ENCODE data around the gene FOXN3. TPM values are rescaled to one million over a fixed set of nuclear protein-coding genes. Genes with fewer than 3 reads are reported as not detected.

The FOXN3 gene
- polyA plus RNA-seq, 3 donors: 38.7 to 57.4 (median 42.0) TPM

DNA sequence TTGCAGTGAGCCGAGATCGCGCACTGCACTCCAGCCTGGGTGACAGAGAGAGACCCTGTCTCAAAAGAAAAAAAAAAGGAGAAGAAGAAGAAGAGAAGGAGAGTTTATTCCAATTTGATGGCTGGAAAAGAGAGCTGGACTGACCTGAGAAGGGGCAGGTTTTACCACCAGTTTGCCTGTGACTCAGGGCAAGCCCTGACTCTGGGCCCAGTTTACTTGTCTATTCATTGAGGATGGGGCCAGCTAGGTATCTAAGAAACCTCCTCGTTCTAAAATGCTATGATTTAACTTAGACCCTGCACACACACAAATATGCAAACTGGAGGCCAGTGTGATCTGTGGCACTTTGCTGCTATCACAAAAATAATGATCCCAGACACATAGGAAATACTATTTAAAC, 155.0 kb downstream of the FOXN3 start:
- no peak overlapping the region for H3K4me3 ChIP-seq (replicated peaks in 1 of 3; ENCODE audit: low read depth in 2 of 3, low read length in 3 of 3)
- H3K36me3 ChIP-seq (replicated peaks in 1 of 2; ENCODE audit: control insufficient read depth in 1 of 2, insufficient read depth in 2 of 2, low read length in 2 of 2): peaks cover 15 to 62% of the 10 kb centered on the region in 2 donors
- H4K20me1 ChIP-seq (ENCODE audit: insufficient read depth, low read length): peaks cover 95% of the 10 kb centered on the region
- Mint-ChIP-seq H3K27ac (peak overlapping the region in 2 of 7 donors; percentile 48 to 81), H3K36me3 (peaks cover 38 to 51% of the 10 kb centered on the region in 2 donors), H3K27me3 (ENCODE audit: low read depth in 3 of 3) (no peaks in the 10 kb centered on the region), H3K9me3 (peaks cover 0 to 2% (median 0%) of the 10 kb centered on the region in 7 donors), H3K4me3 (no peak overlapping the region), H3K4me1 (peaks cover 2% of the 10 kb centered on the region)
- H3K4me1 ChIP-seq (ENCODE audit: control insufficient read depth in 1 of 2, insufficient read depth in 2 of 2, low read length in 2 of 2): no peaks in the 10 kb centered on the region
- no peaks in the 10 kb centered on the region for H3K27me3 ChIP-seq (ENCODE audit: control insufficient read depth in 2 of 2, insufficient read depth in 2 of 2, low read length in 2 of 2)
- intact Hi-C loops (cut with micrococcal nuclease): no loop called here
- no peak for DNase-seq
- H3K4me2 ChIP-seq (replicated peaks; ENCODE audit: extremely low read depth, low read length, poor library complexity, severe bottlenecking): no peak overlapping the region
- no peak overlapping the region for H3K27ac ChIP-seq (ENCODE audit: low read depth in 1 of 2, low read length in 2 of 2)
- no peaks in the 10 kb centered on the region for H3K9me3 ChIP-seq (replicated peaks in 1 of 2; ENCODE audit: control insufficient read depth in 1 of 2, insufficient read depth in 1 of 2, low read length in 2 of 2)
- no peak overlapping the region for H3K9ac ChIP-seq (ENCODE audit: insufficient read depth, low read length, poor library complexity, severe bottlenecking)
- H2AFZ ChIP-seq (ENCODE audit: insufficient read depth, low read depth, low read length, poor library complexity, severe bottlenecking): no peak overlapping the region
- WGBS (ENCODE audit: insufficient coverage): 100% methylated on average over 3 of the region's 4 CpGs
- peaks cover 74% of the 10 kb centered on the region for H3K79me2 ChIP-seq (ENCODE audit: insufficient read depth, low read length)
- TF ChIP-seq, protein P1, sequence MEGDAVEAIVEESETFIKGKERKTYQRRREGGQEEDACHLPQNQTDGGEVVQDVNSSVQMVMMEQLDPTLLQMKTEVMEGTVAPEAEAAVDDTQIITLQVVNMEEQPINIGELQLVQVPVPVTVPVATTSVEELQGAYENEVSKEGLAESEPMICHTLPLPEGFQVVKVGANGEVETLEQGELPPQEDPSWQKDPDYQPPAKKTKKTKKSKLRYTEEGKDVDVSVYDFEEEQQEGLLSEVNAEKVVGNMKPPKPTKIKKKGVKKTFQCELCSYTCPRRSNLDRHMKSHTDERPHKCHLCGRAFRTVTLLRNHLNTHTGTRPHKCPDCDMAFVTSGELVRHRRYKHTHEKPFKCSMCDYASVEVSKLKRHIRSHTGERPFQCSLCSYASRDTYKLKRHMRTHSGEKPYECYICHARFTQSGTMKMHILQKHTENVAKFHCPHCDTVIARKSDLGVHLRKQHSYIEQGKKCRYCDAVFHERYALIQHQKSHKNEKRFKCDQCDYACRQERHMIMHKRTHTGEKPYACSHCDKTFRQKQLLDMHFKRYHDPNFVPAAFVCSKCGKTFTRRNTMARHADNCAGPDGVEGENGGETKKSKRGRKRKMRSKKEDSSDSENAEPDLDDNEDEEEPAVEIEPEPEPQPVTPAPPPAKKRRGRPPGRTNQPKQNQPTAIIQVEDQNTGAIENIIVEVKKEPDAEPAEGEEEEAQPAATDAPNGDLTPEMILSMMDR (IDR thresholded peaks at IDR 0.05): no peak

DNA sequence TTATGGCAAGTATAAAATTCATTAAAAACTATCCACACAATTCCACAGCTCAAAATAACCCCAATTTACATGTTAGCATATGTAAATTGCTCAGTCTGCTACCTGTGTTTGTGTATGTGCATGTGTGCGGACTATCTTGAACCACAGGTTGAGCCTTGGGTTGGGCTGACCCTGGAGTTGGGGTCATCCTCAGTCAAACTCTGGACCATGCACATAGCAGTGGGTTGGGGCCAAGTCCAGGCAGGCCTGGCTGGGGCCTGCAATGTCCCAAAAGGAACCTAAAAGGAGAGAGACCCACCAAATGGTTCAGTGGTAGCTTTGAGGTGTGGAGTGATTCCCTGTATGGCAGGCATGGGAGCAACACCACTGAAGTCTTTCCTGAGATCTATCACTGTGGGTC, 156.1 kb downstream of the FOXN3 start:
- Histone ChIP-seq H4K20me1 (ENCODE audit: insufficient read depth, low read length) (peaks cover 95% of the 10 kb centered on the region), H3K27me3 (ENCODE audit: control insufficient read depth in 2 of 2, insufficient read depth in 2 of 2, low read length in 2 of 2) (no peaks in the 10 kb centered on the region), H2AFZ (ENCODE audit: insufficient read depth, low read depth, low read length, poor library complexity, severe bottlenecking) (no peak overlapping the region), H3K79me2 (ENCODE audit: insufficient read depth, low read length) (peaks cover 73% of the 10 kb centered on the region), H3K27ac (ENCODE audit: low read depth in 1 of 2, low read length in 2 of 2) (no peak overlapping the region), H3K4me3 (replicated peaks in 1 of 3; ENCODE audit: low read depth in 2 of 3, low read length in 3 of 3) (no peak overlapping the region), H3K9me3 (replicated peaks in 1 of 2; ENCODE audit: control insufficient read depth in 1 of 2, insufficient read depth in 1 of 2, low read length in 2 of 2) (no peaks in the 10 kb centered on the region), H3K36me3 (replicated peaks in 1 of 2; ENCODE audit: control insufficient read depth in 1 of 2, insufficient read depth in 2 of 2, low read length in 2 of 2) (peaks cover 21 to 62% of the 10 kb centered on the region in 2 donors), H3K4me2 (replicated peaks; ENCODE audit: extremely low read depth, low read length, poor library complexity, severe bottlenecking) (no peak overlapping the region), H3K9ac (ENCODE audit: insufficient read depth, low read length, poor library complexity, severe bottlenecking) (no peak overlapping the region), H3K4me1 (ENCODE audit: control insufficient read depth in 1 of 2, insufficient read depth in 2 of 2, low read length in 2 of 2) (no peaks in the 10 kb centered on the region)
- 100% methylated on average over 1 of the region's 1 CpG for WGBS (ENCODE audit: insufficient coverage)
- H3K4me1 Mint-ChIP-seq: peaks cover 2% of the 10 kb centered on the region
- DNase-seq: no peak
- no peak overlapping the region for H3K4me3 Mint-ChIP-seq
- peaks cover 38 to 49% of the 10 kb centered on the region in 2 donors for H3K36me3 Mint-ChIP-seq
- peaks cover 0 to 2% (median 0%) of the 10 kb centered on the region in 7 donors for H3K9me3 Mint-ChIP-seq
- intact Hi-C loops (cut with micrococcal nuclease): no loop called here
- H3K27me3 Mint-ChIP-seq (ENCODE audit: low read depth in 3 of 3): no peaks in the 10 kb centered on the region
- TF ChIP-seq, protein P1 (IDR thresholded peaks at IDR 0.05): no peak
- H3K27ac Mint-ChIP-seq: peak overlapping the region in 1 of 7 donors; percentile 56

Data from CD14-positive monocyte (primary cell).